CD8-positive, alpha-beta memory T cell (primary cell): ENCODE measurements around the gene F13B. TPM values are rescaled to one million over a fixed set of nuclear protein-coding genes. Genes with fewer than 3 reads are reported as not detected.
A peak's percentile ranks its signal among the peaks of the same experiment; 100 is the strongest.

Source experiments
- CTCF ChIA-PET: fragments of 350-600 bp; sonication (Branson Sonifier 250); formaldehyde crosslinking; loops from one replicate; lab custom pipeline; 2021; ENCODE audit warnings: antibody characterized with exemption; lab: Charles Lee
- POLR2A ChIA-PET: fragments of 350-600 bp; sonication (Branson Sonifier 250); formaldehyde crosslinking; loops from one replicate; lab custom pipeline; 2021; ENCODE audit warnings: antibody characterized with exemption; lab: Charles Lee
- DNase-seq, 5 donors: peaks; one replicate each; pipeline versions ENCODE4 v3.0.0 to v3.0.0-alpha.2; 2020 to 2022; ENCODE audit warnings: mixed read lengths in 1 of 5
- H3K27ac ChIP-seq: one replicate; pipeline ENCODE4 v1.7.0; 2013; ENCODE audit warnings: low read depth, mild to moderate bottlenecking, low read length, moderate library complexity
- H3K27me3 ChIP-seq: 2 replicates; pipeline ENCODE4 v1.7.0; 2013; ENCODE audit warnings: low read length, mild to moderate bottlenecking; ENCODE audit not compliant: insufficient read depth, poor library complexity, severe bottlenecking
- H3K36me3 ChIP-seq: 2 replicates; pipeline ENCODE4 v1.7.0; 2013; ENCODE audit warnings: mild to moderate bottlenecking, low read length, moderate library complexity; ENCODE audit not compliant: insufficient read depth
- H3K4me1 ChIP-seq: 2 replicates; pipeline ENCODE4 v1.7.0; 2013; ENCODE audit warnings: mild to moderate bottlenecking, low read length, moderate library complexity; ENCODE audit not compliant: insufficient read depth
- H3K4me3 ChIP-seq: 2 replicates; pipeline ENCODE4 v1.7.0; 2013; ENCODE audit warnings: mild to moderate bottlenecking, low read length
- H3K9me3 ChIP-seq: 2 replicates; pipeline ENCODE4 v1.7.0; 2013; ENCODE audit warnings: mild to moderate bottlenecking, low read length
- H3K27ac Mint-ChIP-seq, 8 donors: one replicate each; pipeline ENCODE4 v1.8.0; 2020 to 2021; ENCODE audit warnings: mixed read lengths in 8 of 8, mild to moderate bottlenecking in 6 of 8, inconsistent platforms in 3 of 8, moderate library complexity in 3 of 8
- H3K27me3 Mint-ChIP-seq, 2 donors: one replicate each; pipeline ENCODE4 v1.8.0; 2020 to 2021; ENCODE audit warnings: mixed read lengths in 2 of 2, mild to moderate bottlenecking in 1 of 2, moderate library complexity in 1 of 2
- H3K36me3 Mint-ChIP-seq, 3 donors: one replicate each; pipeline ENCODE4 v1.8.0; 2020 to 2021; ENCODE audit warnings: mixed read lengths in 3 of 3, inconsistent platforms in 1 of 3, mild to moderate bottlenecking in 1 of 3
- H3K4me1 Mint-ChIP-seq, 3 donors: one replicate each; pipeline ENCODE4 v1.8.0; 2020 to 2021; ENCODE audit warnings: mixed read lengths in 3 of 3, inconsistent platforms in 1 of 3, mild to moderate bottlenecking in 1 of 3
- H3K4me3 Mint-ChIP-seq, 7 donors: one replicate each; pipeline ENCODE4 v1.8.0; 2020 to 2021; ENCODE audit warnings: mixed read lengths in 7 of 7, mild to moderate bottlenecking in 6 of 7, moderate library complexity in 4 of 7, inconsistent platforms in 2 of 7
- H3K9me3 Mint-ChIP-seq, 5 donors: one replicate each; pipeline ENCODE4 v1.8.0; 2020 to 2022; ENCODE audit warnings: mixed read lengths in 5 of 5, mild to moderate bottlenecking in 3 of 5, moderate library complexity in 2 of 5, inconsistent platforms in 1 of 5
- polyA plus RNA-seq: library from polyadenylated mRNA; unstranded; fragments of 300-500 nt; fragmentation: Illumina TruSeq; gene quantifications from one replicate; pipeline ENCODE4 v1.2.3, GENCODE V29; 2021
- total RNA-seq, 2 experiments: library from RNA; stranded (reverse); gene quantifications; one replicate each; pipeline ENCODE4 v1.2.3, GENCODE V29; 2021

F13B gene
- total and polyA plus RNA-seq, 3 experiments from 2014 or later: not detected

DNA sequence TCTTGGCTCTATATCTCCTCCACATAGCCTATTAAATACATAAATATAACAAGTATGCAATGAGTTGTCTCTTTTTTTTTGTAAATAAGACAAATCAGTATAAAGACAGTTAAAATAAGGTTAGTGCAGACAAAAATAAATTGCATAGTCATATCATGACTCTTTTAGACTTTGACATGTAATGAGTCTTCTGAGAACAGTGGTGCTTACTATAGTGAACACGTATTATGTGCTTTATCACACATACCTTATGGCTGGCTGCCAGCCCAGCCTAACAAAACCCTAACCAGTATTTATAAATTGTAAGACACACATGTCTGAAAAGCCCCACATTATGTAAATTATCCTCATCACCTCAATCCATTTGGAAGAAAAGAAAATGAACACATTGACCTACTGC is 29.1 kb upstream of the F13B start:
- CTCF ChIA-PET: no interaction called here

DNA sequence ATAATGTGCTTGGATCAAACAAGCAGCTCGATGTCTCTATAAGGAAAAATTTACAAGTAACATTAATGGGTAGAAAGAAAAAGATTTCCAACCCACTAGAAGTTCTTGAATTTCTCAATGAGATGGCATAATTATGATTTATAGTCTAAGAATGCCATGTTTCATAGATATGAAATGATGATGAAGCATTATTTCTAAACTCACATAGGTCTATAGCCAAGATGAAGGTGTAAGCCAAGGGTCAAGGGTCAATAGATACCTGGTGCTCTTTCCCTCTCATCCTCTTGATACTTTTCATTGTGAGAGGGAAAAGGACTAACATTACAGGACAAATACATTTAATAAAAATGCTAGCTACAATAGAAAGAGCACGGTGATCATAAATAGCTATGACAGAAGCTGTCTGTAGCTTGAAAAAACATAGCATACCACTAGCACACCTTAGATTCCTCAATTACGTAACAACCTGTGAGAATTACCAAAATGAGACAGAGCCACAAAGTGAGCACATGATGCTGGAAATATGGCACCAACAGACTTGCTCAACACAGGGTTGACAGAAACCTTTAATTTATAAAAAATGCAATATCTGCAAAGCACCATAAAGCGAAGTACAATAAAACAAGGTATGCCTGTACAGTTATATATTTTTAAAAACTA is 26.3 kb upstream of the F13B start:
- Histone ChIP-seq H3K4me1 (no peaks in the 10 kb centered on the region), H3K27me3 (no peaks in the 10 kb centered on the region), H3K9me3 (no peaks in the 10 kb centered on the region), H3K36me3 (no peaks in the 10 kb centered on the region), H3K4me3 (no peak overlapping the region), H3K27ac (no peak overlapping the region)
- Mint-ChIP-seq H3K27ac (no peak overlapping the region), H3K4me1 (peaks cover 0 to 18% (median 6%) of the 10 kb centered on the region in 3 donors), H3K36me3 (no peaks in the 10 kb centered on the region), H3K9me3 (no peaks in the 10 kb centered on the region), H3K27me3 (no peaks in the 10 kb centered on the region), H3K4me3 (no peak overlapping the region)
- no peak for DNase-seq
- POLR2A ChIA-PET: no interaction called here
- CTCF ChIA-PET: no interaction called here

More for the DNA sequence above, 29.1 kb upstream of the F13B start:
- no peaks in the 10 kb centered on the region for H3K27me3 ChIP-seq
- H3K9me3 ChIP-seq: no peaks in the 10 kb centered on the region
- Mint-ChIP-seq H3K4me3 (no peak overlapping the region), H3K36me3 (no peaks in the 10 kb centered on the region), H3K4me1 (peaks cover 7 to 27% (median 15%) of the 10 kb centered on the region in 3 donors), H3K27me3 (no peaks in the 10 kb centered on the region), H3K27ac (no peak overlapping the region), H3K9me3 (no peaks in the 10 kb centered on the region)
- POLR2A ChIA-PET: no interaction called here
- H3K36me3 ChIP-seq: no peaks in the 10 kb centered on the region
- no peak overlapping the region for H3K4me3 ChIP-seq
- no peaks in the 10 kb centered on the region for H3K4me1 ChIP-seq
- no peak for DNase-seq
- H3K27ac ChIP-seq: peak overlapping the region; percentile 35

DNA sequence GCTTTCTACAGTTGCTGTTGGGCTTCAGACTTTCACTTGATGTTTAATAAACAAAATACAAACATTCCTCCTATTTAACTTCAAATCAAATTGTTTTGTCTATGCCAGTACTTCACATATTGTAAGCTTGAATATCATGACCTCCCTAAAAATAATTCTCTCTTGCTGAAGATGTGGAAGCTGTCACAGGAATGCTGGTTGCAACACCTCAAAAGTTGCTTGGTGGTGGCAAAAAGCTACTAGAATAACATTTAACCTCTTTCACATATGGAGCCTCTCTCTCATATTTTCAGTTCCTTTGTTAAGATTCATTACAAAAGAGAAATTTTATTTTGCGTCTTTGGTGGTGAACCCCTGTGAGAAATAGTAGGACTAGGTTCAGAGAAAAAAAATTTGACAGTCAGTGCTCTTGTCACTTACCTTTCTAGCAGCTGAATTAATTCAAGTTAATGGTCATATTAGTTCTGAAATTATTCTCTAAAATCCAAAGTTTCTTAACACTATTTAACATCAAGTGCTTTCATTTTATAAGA is 25.5 kb upstream of the F13B start:
- H3K9me3 Mint-ChIP-seq: no peaks in the 10 kb centered on the region
- peaks cover 0 to 18% (median 6%) of the 10 kb centered on the region in 3 donors for H3K4me1 Mint-ChIP-seq
- H3K27ac ChIP-seq: no peak overlapping the region
- no peak overlapping the region for H3K4me3 Mint-ChIP-seq
- H3K4me3 ChIP-seq: no peak overlapping the region
- H3K27ac Mint-ChIP-seq: no peak overlapping the region
- H3K27me3 Mint-ChIP-seq: no peaks in the 10 kb centered on the region
- no peaks in the 10 kb centered on the region for H3K36me3 ChIP-seq
- POLR2A ChIA-PET: no interaction called here
- no peaks in the 10 kb centered on the region for H3K36me3 Mint-ChIP-seq
- CTCF ChIA-PET: no interaction called here
- no peak for DNase-seq
- H3K27me3 ChIP-seq: no peaks in the 10 kb centered on the region
- no peaks in the 10 kb centered on the region for H3K9me3 ChIP-seq
- H3K4me1 ChIP-seq: no peaks in the 10 kb centered on the region

GRCh38 chr1:197083474-197083873 is 16.4 kb upstream of the F13B start:
- no peaks in the 10 kb centered on the region for H3K27me3 ChIP-seq
- no peak for DNase-seq
- no peaks in the 10 kb centered on the region for H3K4me1 ChIP-seq
- H3K36me3 ChIP-seq: no peaks in the 10 kb centered on the region
- H3K9me3 Mint-ChIP-seq: peaks cover 0 to 19% (median 8%) of the 10 kb centered on the region in 5 donors
- POLR2A ChIA-PET: no interaction called here
- H3K27ac ChIP-seq: no peak overlapping the region
- no peaks in the 10 kb centered on the region for H3K4me1 Mint-ChIP-seq
- no peak overlapping the region for H3K4me3 Mint-ChIP-seq
- peaks cover 1 to 7% of the 10 kb centered on the region in 2 donors for H3K27me3 Mint-ChIP-seq
- H3K9me3 ChIP-seq: no peaks in the 10 kb centered on the region
- CTCF ChIA-PET: no interaction called here
- peaks cover 0 to 7% (median 0%) of the 10 kb centered on the region in 3 donors for H3K36me3 Mint-ChIP-seq
- H3K4me3 ChIP-seq: no peak overlapping the region
- H3K27ac Mint-ChIP-seq: no peak overlapping the region

- no peak for DNase-seq
- no peaks in the 10 kb centered on the region for H3K9me3 ChIP-seq
- Mint-ChIP-seq H3K27me3 (peaks cover 1 to 7% of the 10 kb centered on the region in 2 donors), H3K27ac (no peak overlapping the region), H3K4me3 (no peak overlapping the region), H3K4me1 (no peaks in the 10 kb centered on the region), H3K9me3 (peaks cover 0 to 19% (median 8%) of the 10 kb centered on the region in 5 donors), H3K36me3 (peaks cover 0 to 7% (median 1%) of the 10 kb centered on the region in 3 donors)
- H3K27me3 ChIP-seq: no peaks in the 10 kb centered on the region
- H3K36me3 ChIP-seq: no peaks in the 10 kb centered on the region
- ChIA-PET POLR2A (no interaction called here), CTCF (no interaction called here)
- no peak overlapping the region for H3K27ac ChIP-seq
- no peak overlapping the region for H3K4me3 ChIP-seq
- H3K4me1 ChIP-seq: no peaks in the 10 kb centered on the region
Observed at GRCh38 chr1:197081117-197081753, 14.2 kb upstream of the F13B start.

GRCh38 chr1:197080323-197080722 is 13.3 kb upstream of the F13B start:
- Mint-ChIP-seq H3K4me3 (no peak overlapping the region), H3K4me1 (no peaks in the 10 kb centered on the region), H3K27me3 (peaks cover 1 to 7% of the 10 kb centered on the region in 2 donors), H3K36me3 (peaks cover 0 to 7% (median 1%) of the 10 kb centered on the region in 3 donors), H3K9me3 (peaks cover 0 to 19% (median 8%) of the 10 kb centered on the region in 5 donors), H3K27ac (no peak overlapping the region)
- H3K27me3 ChIP-seq: no peaks in the 10 kb centered on the region
- H3K4me3 ChIP-seq: no peak overlapping the region
- DNase-seq: no peak
- no peak overlapping the region for H3K27ac ChIP-seq
- no peaks in the 10 kb centered on the region for H3K36me3 ChIP-seq
- H3K4me1 ChIP-seq: no peaks in the 10 kb centered on the region
- H3K9me3 ChIP-seq: no peaks in the 10 kb centered on the region
- CTCF ChIA-PET: no interaction called here
- POLR2A ChIA-PET: no interaction called here

- Histone ChIP-seq H3K4me1 (no peaks in the 10 kb centered on the region), H3K4me3 (no peak overlapping the region), H3K9me3 (no peaks in the 10 kb centered on the region), H3K27ac (no peak overlapping the region), H3K27me3 (no peaks in the 10 kb centered on the region), H3K36me3 (no peaks in the 10 kb centered on the region)
- ChIA-PET CTCF (no interaction called here), POLR2A (no interaction called here)
- no peak for DNase-seq
- Mint-ChIP-seq H3K9me3 (peaks cover 0 to 11% (median 7%) of the 10 kb centered on the region in 5 donors), H3K27me3 (peaks cover 3 to 7% of the 10 kb centered on the region in 2 donors), H3K36me3 (peaks cover 0 to 7% (median 2%) of the 10 kb centered on the region in 3 donors), H3K4me3 (no peak overlapping the region), H3K4me1 (no peaks in the 10 kb centered on the region), H3K27ac (no peak overlapping the region)
Observed at GRCh38 chr1:197076585-197076984, 9.5 kb upstream of the F13B start.

- peaks cover 0 to 10% (median 6%) of the 10 kb centered on the region in 5 donors for H3K9me3 Mint-ChIP-seq
- peaks cover 3 to 6% of the 10 kb centered on the region in 2 donors for H3K27me3 Mint-ChIP-seq
- Histone ChIP-seq H3K27ac (no peak overlapping the region), H3K4me3 (no peak overlapping the region), H3K36me3 (no peaks in the 10 kb centered on the region), H3K27me3 (no peaks in the 10 kb centered on the region), H3K9me3 (no peaks in the 10 kb centered on the region), H3K4me1 (no peaks in the 10 kb centered on the region)
- peaks cover 0 to 6% (median 2%) of the 10 kb centered on the region in 3 donors for H3K36me3 Mint-ChIP-seq
- no peak overlapping the region for H3K27ac Mint-ChIP-seq
- H3K4me1 Mint-ChIP-seq: no peaks in the 10 kb centered on the region
- POLR2A ChIA-PET: no interaction called here
- no peak for DNase-seq
- no peak overlapping the region for H3K4me3 Mint-ChIP-seq
- CTCF ChIA-PET: no interaction called here
Observed at GRCh38 chr1:197073978-197074377, 6.9 kb upstream of the F13B start.
